Suppressor macrophage (primary cell): Measurements from ENCODE around the gene SFXN2.
"Not testable (repeated sequence)": the region's sequence is repeated elsewhere in the genome, so short reads cannot be mapped to it uniquely, and the experiment has no call there.

Source experiments
- DNase-seq, 4 experiments: peaks; one replicate each; pipeline ENCODE4 v3.0.0-alpha.2; 2020 to 2022

Gene SFXN2

DNA sequence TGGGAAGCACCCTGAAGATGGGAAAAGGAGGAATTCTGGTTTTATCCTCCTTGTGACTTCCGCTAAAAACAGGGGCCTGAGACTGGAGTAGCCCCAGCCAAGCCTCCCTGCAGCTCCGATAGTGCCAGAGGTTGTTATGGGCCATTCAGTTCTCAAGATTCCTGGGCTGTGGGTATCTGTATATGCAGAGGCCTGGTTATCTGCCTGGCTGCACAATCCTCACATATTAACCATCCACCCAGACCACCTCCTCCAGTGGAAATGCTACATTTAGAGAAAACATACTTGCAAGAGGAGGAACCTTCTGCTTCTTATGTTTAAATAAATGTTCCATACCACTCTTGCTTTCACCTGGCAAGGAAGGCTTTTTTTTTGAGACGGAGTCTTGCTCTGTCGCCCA, 34.8 kb upstream of the SFXN2 start:
- no peak for DNase-seq

GRCh38 chr10:102681696-102682095, 32.7 kb upstream of the SFXN2 start:
- DNase-seq: no peak

DNA sequence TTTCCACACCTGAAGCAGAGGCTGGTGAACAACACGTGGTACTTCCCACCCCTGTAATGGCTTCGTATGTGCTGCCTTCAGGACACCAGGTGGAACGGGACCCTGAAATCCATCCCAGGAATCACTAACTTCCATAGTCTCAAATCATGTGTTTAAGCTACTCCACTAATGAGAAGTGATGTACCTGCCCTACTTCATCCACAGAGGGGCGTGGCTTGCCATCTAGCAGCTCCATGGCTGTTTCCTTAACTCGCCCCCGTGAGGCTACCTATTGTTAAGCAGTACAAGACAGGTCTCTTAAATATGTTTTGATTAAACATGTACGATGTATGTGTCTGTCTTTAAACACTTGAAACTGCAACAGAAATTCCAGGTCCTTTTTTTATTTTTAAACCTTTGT, 32.0 kb upstream of the SFXN2 start:
- DNase-seq: no peak

DNA sequence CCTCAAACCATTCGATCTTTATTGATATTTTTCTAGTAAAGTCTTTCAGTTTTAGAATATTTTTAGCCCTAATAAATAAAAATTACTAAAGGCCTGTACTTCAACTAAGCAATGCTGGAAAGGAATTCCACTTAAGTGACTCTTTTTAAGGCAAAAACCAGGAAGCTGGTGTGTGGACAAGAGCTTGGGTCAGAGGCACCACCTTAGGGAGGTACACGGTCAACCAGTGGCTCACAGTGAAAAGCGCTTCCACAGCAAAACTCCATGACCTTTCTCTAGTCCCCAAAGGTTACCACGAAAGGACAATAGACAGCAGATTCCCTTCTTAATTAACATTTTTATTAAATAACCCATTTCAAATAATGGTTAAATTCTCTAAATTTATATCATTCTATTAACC, 31.5 kb upstream of the SFXN2 start:
- no peak for DNase-seq

DNA sequence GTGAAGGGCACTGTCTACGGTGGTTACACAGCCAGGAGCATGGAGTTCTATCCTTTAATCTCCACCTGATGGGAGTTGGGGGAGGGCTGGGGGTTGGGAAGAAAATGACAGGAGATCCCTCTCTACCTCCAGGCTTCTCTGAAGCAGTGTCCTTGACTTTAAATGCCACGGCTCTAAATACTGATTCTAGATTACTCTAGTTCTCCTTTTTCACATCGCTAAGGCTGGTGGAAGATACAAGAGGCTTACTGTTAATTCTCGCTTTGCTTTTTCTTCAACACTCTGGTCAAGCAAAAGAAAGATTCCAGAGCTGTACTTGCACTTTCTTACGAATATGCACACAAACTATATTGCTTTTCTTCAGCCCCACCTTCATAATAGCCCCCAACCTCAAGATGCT, 30.7 kb upstream of the SFXN2 start:
- DNase-seq: no peak

- no peak for DNase-seq
Measured at GRCh38 chr10:102691285-102692066, 23.0 kb upstream of the SFXN2 start.

DNA sequence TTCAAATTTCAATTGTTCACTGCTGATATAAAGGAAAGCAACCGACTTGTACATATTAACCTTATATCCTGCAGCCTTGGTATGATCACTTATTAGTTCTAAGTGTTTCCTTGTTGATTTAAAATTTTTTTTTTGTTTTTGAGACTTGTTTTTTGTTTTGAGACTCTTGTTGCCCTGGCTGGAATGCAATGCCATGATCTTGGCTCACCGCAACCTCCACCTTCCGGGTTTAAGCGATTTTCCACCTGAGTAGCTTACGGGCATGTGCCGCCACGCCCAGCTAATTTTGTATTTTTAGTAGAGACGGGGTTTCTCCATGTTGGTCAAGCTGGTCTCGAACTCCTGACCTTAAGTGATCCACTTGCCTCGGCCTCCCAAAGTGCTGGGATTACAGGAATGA, 19.0 kb upstream of the SFXN2 start:
- not testable (repeated sequence) for DNase-seq

- no peak for DNase-seq
Measured at GRCh38 chr10:102696736-102697135, 17.7 kb upstream of the SFXN2 start.

DNA sequence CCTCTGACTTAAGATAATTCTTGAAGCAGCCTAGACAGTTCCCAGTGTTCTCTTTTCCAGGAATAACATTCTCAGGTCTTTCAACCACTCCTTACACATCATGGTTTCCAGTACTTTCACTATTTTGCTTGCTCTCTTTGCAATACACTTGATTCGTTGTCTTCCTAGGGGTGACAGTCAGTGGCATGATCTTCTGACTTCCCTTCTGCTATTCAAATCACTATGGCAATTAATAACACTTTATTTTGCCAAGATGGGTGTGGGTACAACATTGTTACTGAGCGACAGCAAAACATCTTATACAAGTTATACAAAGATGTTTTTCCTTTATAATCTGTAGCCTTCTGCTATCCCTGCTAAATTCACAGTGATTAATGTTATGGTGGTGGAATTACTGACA, 15.5 kb upstream of the SFXN2 start:
- no peak for DNase-seq

DNA sequence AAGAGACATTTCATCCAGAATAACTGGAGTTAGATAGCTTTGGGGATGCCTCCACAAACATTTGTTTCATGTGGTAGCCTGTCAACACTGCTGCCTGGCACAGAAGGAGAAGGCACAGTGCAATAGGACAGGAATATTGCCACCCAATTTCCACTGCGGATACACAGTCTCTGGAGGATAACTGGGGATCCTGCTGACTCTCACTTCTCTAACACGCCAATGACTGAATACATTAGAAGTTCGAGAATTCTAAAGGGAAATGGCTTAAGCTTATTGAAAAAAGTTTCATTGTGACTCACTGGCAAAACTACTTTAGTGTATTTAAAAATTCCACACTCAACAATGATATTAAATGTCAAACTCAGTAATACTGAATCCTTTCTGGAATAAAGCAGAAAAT, 13.2 kb upstream of the SFXN2 start:
- DNase-seq: peak in 2 of 4 experiments; percentile 10 to 28

DNA sequence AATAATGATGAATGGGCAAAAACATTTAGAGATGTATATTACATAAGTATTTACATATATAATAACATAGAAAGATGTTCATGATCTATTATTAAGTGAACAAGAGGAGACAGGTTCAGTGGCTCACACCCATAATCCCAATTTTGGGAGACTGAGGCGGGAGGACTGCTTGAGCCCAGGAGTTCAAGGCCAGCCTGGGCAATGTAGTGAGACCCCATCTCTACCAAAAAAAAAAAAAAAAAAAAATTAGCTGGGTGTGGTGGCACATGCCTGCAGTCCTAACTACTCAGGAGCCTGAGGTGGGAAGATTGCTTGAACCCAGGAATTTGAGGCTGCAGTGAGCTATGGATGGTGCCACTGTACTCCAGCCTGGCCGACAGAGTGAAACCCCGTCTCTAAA, 12.6 kb upstream of the SFXN2 start:
- no peak for DNase-seq

DNA sequence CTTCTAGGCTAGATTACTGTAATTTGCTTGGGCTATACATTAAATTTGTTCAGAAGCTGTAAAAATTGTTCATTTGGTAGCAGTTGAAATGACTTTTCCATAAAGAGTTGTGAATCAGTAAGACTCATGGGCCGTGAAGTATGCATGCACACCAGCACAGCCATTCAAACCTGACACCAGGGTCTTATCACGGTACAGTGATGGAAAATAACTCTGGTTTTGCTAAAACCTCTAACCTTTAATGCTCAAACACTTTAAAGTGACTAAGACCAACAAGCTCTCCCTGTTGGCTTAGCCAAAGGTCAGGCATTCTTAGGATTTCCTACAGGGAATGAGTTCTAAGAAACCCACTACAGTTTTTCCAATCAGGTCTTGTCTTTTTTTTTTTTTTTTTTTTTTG, 11.7 kb upstream of the SFXN2 start:
- no peak for DNase-seq

DNA sequence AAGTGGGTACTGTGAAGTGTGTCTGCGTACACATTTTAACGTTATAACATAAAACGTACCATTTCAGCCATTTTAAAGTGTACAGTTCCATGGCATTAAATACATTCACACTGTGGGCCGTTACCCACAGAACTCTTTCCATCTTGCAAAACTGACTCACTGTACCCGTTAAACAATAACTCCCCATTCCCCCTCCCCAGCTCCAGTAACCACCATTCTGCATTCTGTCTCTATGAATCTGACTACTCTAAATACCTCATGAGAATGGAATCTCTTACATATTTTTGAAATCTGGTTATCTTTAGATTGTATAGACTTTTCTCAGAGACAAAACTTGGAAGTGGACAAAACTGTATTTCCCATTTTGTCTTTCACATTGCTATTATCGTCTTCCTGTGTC, 9.5 kb upstream of the SFXN2 start:
- DNase-seq: no peak

DNA sequence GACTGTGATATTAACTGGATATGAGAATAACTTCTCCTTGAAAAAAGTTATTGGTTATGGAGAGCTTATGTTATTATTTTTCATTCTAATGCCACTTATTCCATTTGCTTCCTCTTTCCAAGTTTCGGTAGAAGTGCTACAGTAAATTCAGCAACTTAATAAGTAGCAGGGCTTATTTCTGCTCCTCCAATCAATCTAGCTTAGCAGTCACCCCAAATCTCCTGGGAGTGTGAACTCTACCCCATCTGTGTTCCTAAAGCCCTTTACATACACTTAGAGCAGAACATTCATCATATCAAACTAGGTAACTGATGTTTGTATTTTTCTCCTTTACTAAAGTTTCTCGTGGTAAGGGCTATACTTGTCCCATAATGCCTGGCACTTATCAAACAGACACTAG, 8.9 kb upstream of the SFXN2 start:
- DNase-seq: peak in 2 of 4 experiments; percentile 27 to 31

- no peak for DNase-seq
Measured at GRCh38 chr10:102710609-102711008, 3.8 kb upstream of the SFXN2 start.

DNA sequence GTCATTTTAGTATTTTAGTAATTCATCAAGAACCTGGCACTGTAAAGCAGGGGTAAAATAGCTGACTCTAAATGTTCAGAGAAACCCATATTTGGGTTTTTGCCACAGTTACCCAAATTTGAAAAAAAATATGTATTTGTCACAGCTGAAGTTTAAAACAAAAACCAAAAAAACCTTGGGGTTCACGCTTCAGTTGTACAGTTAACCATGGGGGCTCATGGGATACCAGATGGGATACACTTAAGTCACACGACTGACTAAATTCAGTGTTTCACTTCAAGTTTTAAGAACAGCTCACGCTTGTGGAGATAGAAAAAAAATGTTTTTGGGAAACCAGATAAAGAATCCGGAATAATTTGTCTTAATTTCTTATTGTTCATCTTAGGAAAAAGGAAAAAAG, 2.3 kb upstream of the SFXN2 start:
- no peak for DNase-seq

GRCh38 chr10:102712843-102713538, 1.4 kb upstream of the SFXN2 start:
- DNase-seq: peak in 3 of 4 experiments; percentile 2 to 47 (median 37)

- DNase-seq: peak; percentile 85 to 93 (median 89)
Measured at GRCh38 chr10:102713539-102713813, 960 bp upstream of the SFXN2 start.

- DNase-seq: peak; percentile 100
Measured at GRCh38 chr10:102713814-102714620, 419 bp upstream of the SFXN2 start, which contains the start of gene ARL3. ARL3 (minus strand) TSS chr10:102714397; CDS start chr10:102714275, 122 bp downstream.

DNA sequence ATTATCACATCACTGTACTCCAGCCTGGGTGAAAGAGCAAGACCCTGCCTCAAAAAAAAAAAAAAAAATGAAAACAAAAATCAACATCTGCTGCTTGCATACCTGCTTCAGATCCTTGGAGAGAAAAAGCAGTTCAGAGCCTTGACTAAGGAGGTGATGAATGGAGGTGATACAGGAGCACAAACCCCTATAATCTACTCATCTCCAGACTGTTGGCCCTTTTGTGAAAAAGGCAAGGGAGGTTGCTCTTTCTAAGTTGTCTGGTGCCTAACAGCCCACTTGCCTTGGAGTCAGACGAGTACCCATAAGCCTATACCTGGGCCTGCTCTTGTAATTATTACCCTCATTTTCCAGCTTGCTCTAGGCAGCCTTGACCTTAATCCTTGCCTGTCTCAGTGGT, 1.4 kb downstream of the SFXN2 start:
- DNase-seq: no peak

GRCh38 chr10:102716900-102717565, 2.6 kb downstream of the SFXN2 start:
- not testable (repeated sequence) for DNase-seq

GRCh38 chr10:102718220-102718619, 3.8 kb downstream of the SFXN2 start:
- DNase-seq: peak in 2 of 4 experiments; percentile 14 to 32

DNA sequence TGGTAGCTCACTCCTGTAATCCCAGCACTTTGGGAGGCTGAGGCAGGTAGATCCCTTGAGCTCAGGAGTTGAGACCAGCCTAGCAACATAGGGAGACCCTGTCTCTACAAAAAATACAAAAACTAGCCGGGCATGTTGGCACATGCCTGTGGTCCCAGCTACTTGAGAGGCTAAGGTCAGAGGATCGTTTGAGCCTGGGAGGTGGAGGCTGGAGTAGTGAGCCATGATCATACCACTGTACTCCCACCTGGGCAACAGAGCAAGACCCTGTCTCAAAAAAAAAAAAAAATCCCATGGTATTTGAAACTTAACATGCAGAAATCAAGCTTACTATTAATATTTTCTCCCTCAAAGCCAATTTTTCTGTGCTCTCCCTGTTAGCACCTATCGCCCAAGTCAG, 5.9 kb downstream of the SFXN2 start:
- DNase-seq: no peak
